Mesothelial cell of epicardium (in vitro differentiated cells): ENCODE data around the gene ACTN1. TPM values are rescaled to one million over a fixed set of nuclear protein-coding genes. Genes with fewer than 3 reads are reported as not detected.
A peak's percentile ranks its signal among the peaks of the same experiment; 100 is the strongest.

ENCODE experiments used
- DNase-seq, 2 experiments: peaks; one replicate each; pipeline ENCODE4 v3.0.0; 2021; ENCODE audit warnings: low spot score in 2 of 2; ENCODE audit not compliant: unreplicated experiment in 2 of 2
- H3K27ac Mint-ChIP-seq: 2 replicates; pipeline ENCODE4 v1.8.0; 2021; ENCODE audit warnings: mixed read lengths
- H3K27me3 Mint-ChIP-seq: 2 replicates; pipeline ENCODE4 v1.8.0; 2021; ENCODE audit warnings: low read depth, mixed read lengths
- H3K36me3 Mint-ChIP-seq: 2 replicates; pipeline ENCODE4 v1.8.0; 2021; ENCODE audit warnings: mixed read lengths
- H3K4me1 Mint-ChIP-seq: 2 replicates; pipeline ENCODE4 v1.8.0; 2021; ENCODE audit warnings: mixed read lengths
- H3K4me3 Mint-ChIP-seq: 2 replicates; pipeline ENCODE4 v1.8.0; 2021; ENCODE audit warnings: mild to moderate bottlenecking, moderate library complexity, mixed read lengths
- H3K9me3 Mint-ChIP-seq: 2 replicates; pipeline ENCODE4 v1.8.0; 2021; ENCODE audit warnings: mixed read lengths
- CTCF ChIP-seq: fragments of 200-600 bp; sonication (generic); IDR thresholded peaks from one replicate; pipeline ENCODE4 v1.5.0; 2021; ENCODE audit warnings: antibody characterized with exemption; ENCODE audit not compliant: unreplicated experiment
- total RNA-seq: library from RNA; stranded (reverse); gene quantifications from 3 replicates; pipeline ENCODE4 v1.2.1, GENCODE V29; 2021

The ACTN1 gene
- total RNA-seq, 1 donor from 2014 or later, result 166 TPM

- Mint-ChIP-seq H3K9me3 (peaks cover 4% of the 10 kb centered on the region), H3K27me3 (no peaks in the 10 kb centered on the region), H3K27ac (no peak overlapping the region), H3K36me3 (peaks cover 18% of the 10 kb centered on the region), H3K4me3 (no peak overlapping the region), H3K4me1 (peaks cover 21% of the 10 kb centered on the region)
- no peak for TF ChIP-seq CTCF
- DNase-seq, result no peak
These were observed 53.7 kb downstream of the ACTN1 start for GRCh38 chr14:68925373-68925772.

- DNase-seq, result no peak
- Mint-ChIP-seq H3K4me3 (no peak overlapping the region), H3K27me3 (no peaks in the 10 kb centered on the region), H3K9me3 (peaks cover 4% of the 10 kb centered on the region), H3K27ac (peak overlapping the region; percentile 82), H3K4me1 (peaks cover 21% of the 10 kb centered on the region), H3K36me3 (peaks cover 18% of the 10 kb centered on the region)
- no peak for TF ChIP-seq CTCF
These were observed 54.6 kb downstream of the ACTN1 start for GRCh38 chr14:68924186-68925158.

DNA sequence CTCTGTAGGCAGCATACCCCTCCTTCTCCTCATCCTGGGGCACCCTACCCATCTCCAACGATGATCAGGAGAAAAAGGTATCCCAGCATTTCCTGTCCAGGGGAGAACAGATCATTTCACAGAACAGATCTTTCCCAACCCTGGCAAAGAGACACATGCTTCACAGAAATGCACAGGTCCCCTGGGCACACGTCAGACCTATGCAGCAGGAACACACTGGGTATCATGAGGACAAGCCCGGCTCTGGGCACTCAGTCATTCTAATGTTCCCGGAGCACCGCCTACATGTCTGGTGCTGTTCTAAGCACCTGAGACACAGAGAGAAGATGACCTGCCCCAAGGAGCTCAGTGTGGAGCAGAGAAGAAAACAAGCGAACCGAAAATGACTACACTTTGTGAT is 56.2 kb downstream of the ACTN1 start:
- TF ChIP-seq CTCF, result no peak
- Mint-ChIP-seq H3K4me3 (no peak overlapping the region), H3K36me3 (peaks cover 27% of the 10 kb centered on the region), H3K4me1 (peaks cover 14% of the 10 kb centered on the region), H3K27me3 (no peaks in the 10 kb centered on the region), H3K9me3 (peaks cover 4% of the 10 kb centered on the region), H3K27ac (no peak overlapping the region)
- no peak for DNase-seq

GRCh38 chr14:68922201-68922621 is 56.9 kb downstream of the ACTN1 start:
- H3K36me3 Mint-ChIP-seq, result peaks cover 31% of the 10 kb centered on the region
- no peaks in the 10 kb centered on the region for H3K27me3 Mint-ChIP-seq
- no peak overlapping the region for H3K4me3 Mint-ChIP-seq

DNA sequence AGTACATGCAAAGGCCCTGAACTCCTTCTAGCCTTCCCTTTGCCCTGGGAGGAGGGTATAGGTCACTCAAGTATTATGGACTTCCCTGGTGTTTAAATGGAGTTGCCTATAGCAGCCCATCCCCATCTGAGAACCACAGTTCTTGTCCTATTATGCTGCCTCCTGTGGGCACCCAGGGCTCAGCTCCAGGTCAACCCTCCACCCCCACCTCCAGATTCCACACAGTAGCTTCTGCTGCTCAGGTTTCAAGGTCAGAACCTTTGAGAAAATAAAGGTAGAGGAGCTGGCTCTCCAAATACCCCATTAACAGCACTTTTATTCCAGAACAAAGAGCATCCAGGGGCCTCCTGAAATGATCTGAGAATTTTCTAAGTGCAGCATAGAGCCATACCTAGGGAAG is 57.4 kb downstream of the ACTN1 start:
- Mint-ChIP-seq H3K4me1 (peaks cover 12% of the 10 kb centered on the region), H3K27ac (no peak overlapping the region), H3K36me3 (peaks cover 31% of the 10 kb centered on the region), H3K9me3 (peaks cover 4% of the 10 kb centered on the region), H3K4me3 (no peak overlapping the region), H3K27me3 (no peaks in the 10 kb centered on the region)
- DNase-seq, result no peak
- no peak for TF ChIP-seq CTCF

More at GRCh38 chr14:68922201-68922621, 56.9 kb downstream of the ACTN1 start:
- peaks cover 12% of the 10 kb centered on the region for H3K4me1 Mint-ChIP-seq
- no peak for DNase-seq
- no peak overlapping the region for H3K27ac Mint-ChIP-seq
- peaks cover 4% of the 10 kb centered on the region for H3K9me3 Mint-ChIP-seq
- TF ChIP-seq CTCF, result no peak
